ENCODE measurements around the gene NKD1.

NKD1 gene

DNA sequence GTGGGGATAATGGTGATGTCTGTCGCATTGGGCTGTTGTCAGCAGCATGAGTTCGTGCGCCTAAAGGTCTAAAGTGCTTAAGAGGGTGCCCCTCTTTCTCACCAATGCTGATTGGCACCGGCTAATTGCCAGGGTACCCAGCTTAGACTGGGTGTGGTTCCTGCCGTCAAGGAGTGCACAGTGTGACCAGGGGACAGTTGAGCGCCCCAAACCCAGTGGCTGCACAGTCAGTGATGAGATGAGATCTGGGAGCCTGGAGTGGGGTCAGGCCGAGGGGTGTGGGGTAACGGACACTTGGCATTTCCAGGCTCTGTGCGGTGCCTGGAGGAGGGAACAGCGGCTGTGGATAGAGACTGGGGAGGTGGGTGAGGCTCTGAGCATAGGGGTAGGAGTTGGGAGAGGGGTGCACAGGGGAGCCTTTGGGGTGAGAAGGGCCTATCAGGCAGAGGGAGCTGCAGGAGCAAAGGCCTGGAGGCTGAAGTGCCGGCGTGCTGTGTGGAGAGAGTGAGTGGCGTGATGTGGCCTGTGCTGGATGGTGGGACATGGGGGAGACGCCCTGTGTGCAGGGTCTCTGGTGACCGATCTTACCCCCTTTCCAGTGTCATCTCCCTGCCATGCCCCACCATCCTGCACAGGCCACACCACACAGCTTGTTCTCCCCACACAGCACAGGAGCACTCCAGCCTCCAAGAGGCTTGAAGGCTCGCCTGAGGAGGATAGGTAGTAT, 74.6 kb downstream of the NKD1 start:
- Histone ChIP-seq H3K27ac (ENCODE audit: low read length) (no peak overlapping the region), H3K4me2 (ENCODE audit: low read length) (no peak overlapping the region), H3K9ac (ENCODE audit: low read length) (no peak overlapping the region), H3K4me1 (ENCODE audit: low read length) (peaks cover 12% of the 10 kb centered on the region), H4K20me1 (ENCODE audit: insufficient read depth, low read length) (no peaks in the 10 kb centered on the region), H3K4me3 (ENCODE audit: low read length) (no peak overlapping the region), H2AFZ (ENCODE audit: low read depth, low read length) (no peak overlapping the region), H3K79me2 (ENCODE audit: low read length) (no peaks in the 10 kb centered on the region), H3K36me3 (replicated peaks; ENCODE audit: low read depth, low read length) (no peaks in the 10 kb centered on the region), H3K9me3 (ENCODE audit: insufficient read depth, low read length) (no peaks in the 10 kb centered on the region), H3K27me3 (ENCODE audit: low read depth, low read length) (no peaks in the 10 kb centered on the region)
- no peak for TF ChIP-seq EZH2phosphoT487 (IDR thresholded peaks at IDR 0.05; ENCODE audit: low read depth)
- TF ChIP-seq, protein P1, sequence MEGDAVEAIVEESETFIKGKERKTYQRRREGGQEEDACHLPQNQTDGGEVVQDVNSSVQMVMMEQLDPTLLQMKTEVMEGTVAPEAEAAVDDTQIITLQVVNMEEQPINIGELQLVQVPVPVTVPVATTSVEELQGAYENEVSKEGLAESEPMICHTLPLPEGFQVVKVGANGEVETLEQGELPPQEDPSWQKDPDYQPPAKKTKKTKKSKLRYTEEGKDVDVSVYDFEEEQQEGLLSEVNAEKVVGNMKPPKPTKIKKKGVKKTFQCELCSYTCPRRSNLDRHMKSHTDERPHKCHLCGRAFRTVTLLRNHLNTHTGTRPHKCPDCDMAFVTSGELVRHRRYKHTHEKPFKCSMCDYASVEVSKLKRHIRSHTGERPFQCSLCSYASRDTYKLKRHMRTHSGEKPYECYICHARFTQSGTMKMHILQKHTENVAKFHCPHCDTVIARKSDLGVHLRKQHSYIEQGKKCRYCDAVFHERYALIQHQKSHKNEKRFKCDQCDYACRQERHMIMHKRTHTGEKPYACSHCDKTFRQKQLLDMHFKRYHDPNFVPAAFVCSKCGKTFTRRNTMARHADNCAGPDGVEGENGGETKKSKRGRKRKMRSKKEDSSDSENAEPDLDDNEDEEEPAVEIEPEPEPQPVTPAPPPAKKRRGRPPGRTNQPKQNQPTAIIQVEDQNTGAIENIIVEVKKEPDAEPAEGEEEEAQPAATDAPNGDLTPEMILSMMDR (IDR thresholded peaks at IDR 0.05; ENCODE audit: low read depth, low read length), result no peak

DNA sequence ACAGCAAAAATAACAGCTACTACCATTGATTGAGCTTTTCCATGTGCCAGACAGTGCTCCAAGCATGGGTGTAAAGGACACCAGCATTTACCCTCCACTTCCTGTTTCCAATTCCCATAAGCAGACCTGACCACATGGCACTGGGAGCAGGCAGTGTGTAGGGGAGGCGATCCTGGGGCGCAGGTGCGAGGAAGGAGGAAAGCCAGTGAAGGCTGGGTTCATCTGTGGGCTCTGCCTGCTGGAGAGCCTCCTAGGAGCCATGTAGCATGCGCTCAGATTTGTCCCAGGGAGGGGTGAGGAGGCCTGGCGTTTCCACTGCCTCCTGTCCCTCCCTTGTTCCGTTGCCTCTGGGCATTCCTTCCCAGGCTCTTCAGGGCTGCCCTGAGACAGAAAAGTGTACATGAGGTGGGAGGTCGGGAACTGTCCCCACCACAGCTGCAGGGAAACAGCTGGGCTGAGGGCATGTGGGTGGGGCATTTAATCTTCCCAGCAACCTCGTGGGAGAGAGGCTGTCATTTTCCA, 76.3 kb downstream of the NKD1 start:
- no peaks in the 10 kb centered on the region for H3K79me2 ChIP-seq (ENCODE audit: low read length)
- no peak overlapping the region for H3K4me2 ChIP-seq (ENCODE audit: low read length)
- no peak overlapping the region for H3K27ac ChIP-seq (ENCODE audit: low read length)
- H3K27me3 ChIP-seq (ENCODE audit: low read depth, low read length), result no peaks in the 10 kb centered on the region
- TF ChIP-seq, protein P1 (IDR thresholded peaks at IDR 0.05; ENCODE audit: low read depth, low read length), result no peak
- no peak for TF ChIP-seq EZH2phosphoT487 (IDR thresholded peaks at IDR 0.05; ENCODE audit: low read depth)
- H3K4me3 ChIP-seq (ENCODE audit: low read length), result no peak overlapping the region
- no peaks in the 10 kb centered on the region for H3K36me3 ChIP-seq (replicated peaks; ENCODE audit: low read depth, low read length)
- H3K4me1 ChIP-seq (ENCODE audit: low read length), result peaks cover 13% of the 10 kb centered on the region
- H4K20me1 ChIP-seq (ENCODE audit: insufficient read depth, low read length), result no peaks in the 10 kb centered on the region
- no peaks in the 10 kb centered on the region for H3K9me3 ChIP-seq (ENCODE audit: insufficient read depth, low read length)
- no peak overlapping the region for H2AFZ ChIP-seq (ENCODE audit: low read depth, low read length)
- no peak overlapping the region for H3K9ac ChIP-seq (ENCODE audit: low read length)

- Histone ChIP-seq H3K36me3 (replicated peaks; ENCODE audit: low read depth, low read length) (no peaks in the 10 kb centered on the region), H2AFZ (ENCODE audit: low read depth, low read length) (no peak overlapping the region), H3K4me3 (ENCODE audit: low read length) (no peak overlapping the region), H3K27me3 (ENCODE audit: low read depth, low read length) (no peaks in the 10 kb centered on the region), H3K27ac (ENCODE audit: low read length) (no peak overlapping the region), H3K9me3 (ENCODE audit: insufficient read depth, low read length) (no peaks in the 10 kb centered on the region), H3K79me2 (ENCODE audit: low read length) (no peaks in the 10 kb centered on the region), H3K4me1 (ENCODE audit: low read length) (peaks cover 13% of the 10 kb centered on the region), H3K4me2 (ENCODE audit: low read length) (no peak overlapping the region), H4K20me1 (ENCODE audit: insufficient read depth, low read length) (no peaks in the 10 kb centered on the region), H3K9ac (ENCODE audit: low read length) (no peak overlapping the region)
- TF ChIP-seq, protein P1 (IDR thresholded peaks at IDR 0.05; ENCODE audit: low read depth, low read length), result no peak
- no peak for TF ChIP-seq EZH2phosphoT487 (IDR thresholded peaks at IDR 0.05; ENCODE audit: low read depth)
Observed at GRCh38 chr16:50625374-50625773, 77.2 kb downstream of the NKD1 start.

DNA sequence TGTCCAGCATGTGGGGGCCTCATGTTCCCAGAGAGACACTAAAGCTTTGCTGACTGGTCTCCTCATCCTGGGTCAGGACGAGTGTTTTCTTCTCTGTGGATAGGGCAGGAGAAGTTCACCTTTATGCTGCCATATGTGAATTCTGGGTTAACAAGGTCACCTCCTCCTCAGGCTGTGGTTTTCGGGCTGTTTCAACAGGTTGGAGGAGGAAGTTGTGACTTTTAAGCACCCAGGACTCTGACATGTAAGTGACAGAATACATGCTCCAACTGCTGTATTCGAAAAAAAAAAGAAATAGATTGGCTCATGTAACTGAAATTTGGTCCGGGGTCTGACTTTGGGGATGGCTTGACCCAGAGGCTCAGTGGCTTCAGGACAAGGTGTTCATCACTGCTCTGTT, 78.7 kb downstream of the NKD1 start:
- peaks cover 13% of the 10 kb centered on the region for H3K4me1 ChIP-seq (ENCODE audit: low read length)
- H3K4me2 ChIP-seq (ENCODE audit: low read length), result peak overlapping the region; percentile 38
- H3K4me3 ChIP-seq (ENCODE audit: low read length), result no peak overlapping the region
- H4K20me1 ChIP-seq (ENCODE audit: insufficient read depth, low read length), result no peaks in the 10 kb centered on the region
- H3K79me2 ChIP-seq (ENCODE audit: low read length), result no peaks in the 10 kb centered on the region
- H3K9ac ChIP-seq (ENCODE audit: low read length), result peak overlapping the region; percentile 4; the same call in 1 of the 2 replicates
- no peak overlapping the region for H3K27ac ChIP-seq (ENCODE audit: low read length)
- no peak for TF ChIP-seq EZH2phosphoT487 (IDR thresholded peaks at IDR 0.05; ENCODE audit: low read depth)
- TF ChIP-seq, protein P1 (IDR thresholded peaks at IDR 0.05; ENCODE audit: low read depth, low read length), result no peak
- no peak overlapping the region for H2AFZ ChIP-seq (ENCODE audit: low read depth, low read length)
- H3K36me3 ChIP-seq (replicated peaks; ENCODE audit: low read depth, low read length), result no peaks in the 10 kb centered on the region
- no peaks in the 10 kb centered on the region for H3K9me3 ChIP-seq (ENCODE audit: insufficient read depth, low read length)
- H3K27me3 ChIP-seq (ENCODE audit: low read depth, low read length), result no peaks in the 10 kb centered on the region
